Measurements from ENCODE around the gene CYB5D1. TPM values are rescaled to one million over a fixed set of nuclear protein-coding genes. Genes with fewer than 3 reads are reported as not detected.

CYB5D1 gene
- total and polyA plus RNA-seq, 2 of the 8 experiments (the other 6 are each of a cell fraction or from before 2014, with no cell fraction given): 11.0 to 18.0 TPM

GRCh38 chr17:7838090-7839075 lies 19.4 kb upstream of the CYB5D1 start (continued):
- TF ChIP-seq RNF2 (IDR thresholded peaks at IDR 0.05; ENCODE audit: borderline replicate concordance, low read depth, low read length, missing control alignments, poor library complexity, severe bottlenecking): peak; percentile 41
- peak; percentile 50; the same call in 1 of the 2 replicates for TF ChIP-seq SP1 (IDR thresholded peaks at IDR 0.05; ENCODE audit: low read depth, low read length)
- TF ChIP-seq KDM4A (IDR thresholded peaks at IDR 0.05; ENCODE audit: low read depth, low read length, severe bottlenecking): no peak
- no peak for TF ChIP-seq MAX (IDR thresholded peaks at IDR 0.05)
- TF ChIP-seq KDM1A (IDR thresholded peaks at IDR 0.05; ENCODE audit: borderline replicate concordance, low read length): no peak

Data from H1 (cell line).